Measurements from ENCODE around the gene CCND3. TPM values are rescaled to one million over a fixed set of nuclear protein-coding genes. Genes with fewer than 3 reads are reported as not detected.

Gene CCND3
- polyA plus RNA-seq, 2 of the 4 experiments (the other 2 are of a cell fraction) = 112 to 228 TPM

DNA sequence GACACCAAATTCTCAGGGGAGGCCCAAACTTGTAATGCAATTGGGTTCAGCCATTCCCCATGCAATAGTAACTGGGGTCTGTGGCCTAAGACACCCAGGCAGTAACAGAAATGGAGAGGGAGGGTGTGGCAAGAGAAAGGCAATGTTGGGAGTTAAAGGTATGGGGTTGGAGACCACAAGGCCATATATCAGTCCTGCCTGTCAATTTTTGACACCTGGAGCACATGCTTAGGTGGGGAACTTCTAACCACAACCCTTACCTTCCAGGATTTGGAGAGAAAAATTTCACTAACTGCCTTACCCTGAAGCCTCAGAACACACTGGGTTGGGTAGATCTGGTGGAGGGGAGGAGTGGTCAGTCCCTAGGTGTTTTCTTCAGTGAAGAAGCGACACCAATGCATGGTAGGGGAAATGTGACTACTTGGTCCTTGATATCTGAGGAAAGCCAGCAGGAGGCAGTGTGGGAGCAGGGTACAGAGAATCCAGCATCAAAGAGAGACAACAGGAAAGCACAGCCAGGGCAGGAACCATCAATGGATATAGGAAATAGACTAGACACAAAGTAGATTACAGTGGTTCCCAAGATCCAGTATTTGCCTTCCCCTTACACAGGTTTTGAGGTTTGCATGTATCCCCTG is 39.6 kb downstream of the CCND3 start:
- no peak overlapping the region for H3K27ac ChIP-seq
- POLR2A ChIA-PET = no interaction called here
- DNase-seq (ENCODE audit: low read depth in 1 of 2, low spot score in 1 of 2) (peak in 1 of 2 experiments; percentile 52), ATAC-seq (peak in 1 of 2 experiments; percentile 65; a peak in 3 of 6 replicates), FAIRE-seq (no peak)
- no peaks in the 10 kb centered on the region for H3K9me3 ChIP-seq
- H3K4me3 ChIP-seq = no peak overlapping the region
- TF ChIP-seq FOXS1 (CRISPR knock-in tag; IDR thresholded peaks at IDR 0.05) = no peak
- TF ChIP-seq, protein P1, sequence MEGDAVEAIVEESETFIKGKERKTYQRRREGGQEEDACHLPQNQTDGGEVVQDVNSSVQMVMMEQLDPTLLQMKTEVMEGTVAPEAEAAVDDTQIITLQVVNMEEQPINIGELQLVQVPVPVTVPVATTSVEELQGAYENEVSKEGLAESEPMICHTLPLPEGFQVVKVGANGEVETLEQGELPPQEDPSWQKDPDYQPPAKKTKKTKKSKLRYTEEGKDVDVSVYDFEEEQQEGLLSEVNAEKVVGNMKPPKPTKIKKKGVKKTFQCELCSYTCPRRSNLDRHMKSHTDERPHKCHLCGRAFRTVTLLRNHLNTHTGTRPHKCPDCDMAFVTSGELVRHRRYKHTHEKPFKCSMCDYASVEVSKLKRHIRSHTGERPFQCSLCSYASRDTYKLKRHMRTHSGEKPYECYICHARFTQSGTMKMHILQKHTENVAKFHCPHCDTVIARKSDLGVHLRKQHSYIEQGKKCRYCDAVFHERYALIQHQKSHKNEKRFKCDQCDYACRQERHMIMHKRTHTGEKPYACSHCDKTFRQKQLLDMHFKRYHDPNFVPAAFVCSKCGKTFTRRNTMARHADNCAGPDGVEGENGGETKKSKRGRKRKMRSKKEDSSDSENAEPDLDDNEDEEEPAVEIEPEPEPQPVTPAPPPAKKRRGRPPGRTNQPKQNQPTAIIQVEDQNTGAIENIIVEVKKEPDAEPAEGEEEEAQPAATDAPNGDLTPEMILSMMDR (IDR thresholded peaks at IDR 0.05) = peak; percentile 31
- peak; percentile 22; the same call in 1 of the 3 replicates for TF ChIP-seq SMC3 (IDR thresholded peaks at IDR 0.05)
- no peak for TF ChIP-seq KDM1A (IDR thresholded peaks at IDR 0.05; ENCODE audit: low read depth)
- peak in 1 of 2 experiments; percentile 55; a peak in 4 of 5 replicates for TF ChIP-seq RAD21 (conservative IDR thresholded peaks at IDR 0.05 in 1 of 2, IDR thresholded peaks at IDR 0.05 in 1 of 2)
- H3K4me1 ChIP-seq = no peaks in the 10 kb centered on the region
- H3K4me2 ChIP-seq = no peak overlapping the region
- WGBS (ENCODE audit: missing lambda C conversion rate) = 100% methylated on average over 1 of the region's 1 CpG
- CTCF ChIA-PET = interaction anchor here (0.9 to 1.5 kb wide), 3 partner anchors 19 to 142 kb away, joined by 3 to 5 read pairs (median 3); partner anchors contain the start of genes BYSL and MED20

DNA sequence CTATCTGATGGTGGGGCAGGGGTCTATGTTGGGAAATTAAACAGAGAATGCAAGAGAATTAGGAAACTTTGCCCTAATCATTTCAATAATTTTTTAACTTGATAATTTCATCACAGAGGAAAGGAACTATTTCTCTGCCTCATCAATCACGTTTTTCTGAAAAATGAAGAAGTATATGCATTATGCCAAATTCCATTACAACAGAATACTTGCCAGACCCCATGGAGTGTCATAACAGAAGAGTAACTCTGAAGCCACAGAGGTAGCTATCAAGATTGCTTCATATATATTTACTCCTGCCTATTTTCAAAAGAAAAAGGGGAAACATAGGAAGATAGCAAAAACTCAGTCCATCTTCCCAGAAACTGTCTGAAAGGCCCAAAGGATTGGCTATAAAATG is 40.7 kb downstream of the CCND3 start:
- FAIRE-seq (no peak), ATAC-seq (no peak)

DNA sequence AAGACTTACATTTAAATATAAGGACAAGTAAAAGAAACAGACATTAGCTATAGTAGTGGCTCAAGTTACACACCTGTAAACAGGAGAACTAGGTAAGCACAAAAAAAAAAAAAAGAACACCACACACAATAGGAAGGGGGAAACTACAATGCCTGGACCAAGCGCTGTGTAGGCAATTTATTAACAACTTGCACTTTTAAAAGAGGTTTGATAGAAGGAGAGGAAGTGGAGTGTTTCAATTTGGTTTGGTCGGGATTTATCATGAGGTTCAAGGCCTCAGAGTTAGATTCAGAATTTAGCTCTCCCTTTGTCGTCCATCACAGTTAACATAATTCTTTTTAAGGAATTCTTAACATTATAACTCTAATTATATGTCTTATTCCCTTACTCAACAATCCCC is 45.3 kb downstream of the CCND3 start:
- WGBS (ENCODE audit: missing lambda C conversion rate) = 82% methylated on average over 3 of the region's 3 CpGs
- TF ChIP-seq, protein P2, sequence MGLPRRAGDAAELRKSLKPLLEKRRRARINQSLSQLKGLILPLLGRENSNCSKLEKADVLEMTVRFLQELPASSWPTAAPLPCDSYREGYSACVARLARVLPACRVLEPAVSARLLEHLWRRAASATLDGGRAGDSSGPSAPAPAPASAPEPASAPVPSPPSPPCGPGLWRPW (IDR thresholded peaks at IDR 0.05) = no peak
- TF ChIP-seq, protein P3, sequence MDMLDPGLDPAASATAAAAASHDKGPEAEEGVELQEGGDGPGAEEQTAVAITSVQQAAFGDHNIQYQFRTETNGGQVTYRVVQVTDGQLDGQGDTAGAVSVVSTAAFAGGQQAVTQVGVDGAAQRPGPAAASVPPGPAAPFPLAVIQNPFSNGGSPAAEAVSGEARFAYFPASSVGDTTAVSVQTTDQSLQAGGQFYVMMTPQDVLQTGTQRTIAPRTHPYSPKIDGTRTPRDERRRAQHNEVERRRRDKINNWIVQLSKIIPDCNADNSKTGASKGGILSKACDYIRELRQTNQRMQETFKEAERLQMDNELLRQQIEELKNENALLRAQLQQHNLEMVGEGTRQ (IDR thresholded peaks at IDR 0.05) = no peak
- TF ChIP-seq CBX2 (IDR thresholded peaks at IDR 0.05; ENCODE audit: borderline replicate concordance, low read depth) = no peak
- H3K9me3 ChIP-seq = no peaks in the 10 kb centered on the region
- POLR2A ChIA-PET = interaction anchor here (0.6 to 2.3 kb wide), 4 partner anchors 20 to 242 kb away, joined by 3 to 12 read pairs (median 4); partner anchors contain the start of genes BYSL and MED20
- no peak for ATAC-seq
- H3K4me1 ChIP-seq = peaks cover 24% of the 10 kb centered on the region
- CTCF ChIA-PET = interaction anchor here (0.9 to 2.3 kb wide), 7 partner anchors 9 to 110 kb away, joined by 3 to 6 read pairs (median 4); partner anchors contain the start of genes BYSL and MED20
- FAIRE-seq = no peak
- no peak for DNase-seq (ENCODE audit: low read depth in 1 of 2, low spot score in 1 of 2)
- peak overlapping the region; percentile 95 for H3K4me2 ChIP-seq
- H3K27ac ChIP-seq = peak overlapping the region; percentile 70 to 91
- peak overlapping the region; percentile 78 for H3K4me3 ChIP-seq

More for the DNA sequence above, 40.7 kb downstream of the CCND3 start:
- ChIA-PET POLR2A (no interaction called here), CTCF (interaction anchor here (0.7 to 1.5 kb wide), 4 partner anchors 13 to 143 kb away, joined by 3 to 5 read pairs (median 3); partner anchors contain the start of genes BYSL and MED20)
- H3K9me3 ChIP-seq = no peaks in the 10 kb centered on the region
- DNase-seq (ENCODE audit: low read depth in 1 of 2, low spot score in 1 of 2) = no peak
- no peak overlapping the region for H3K27ac ChIP-seq
- TF ChIP-seq JUNB (IDR thresholded peaks at IDR 0.05) (no peak), RCOR1 (IDR thresholded peaks at IDR 0.05; ENCODE audit: low read depth, low read length) (no peak)
- H3K4me2 ChIP-seq = no peak overlapping the region
- WGBS (ENCODE audit: missing lambda C conversion rate) = 77% methylated on average over 1 of the region's 1 CpG
- peaks cover 6% of the 10 kb centered on the region for H3K4me1 ChIP-seq
- H3K4me3 ChIP-seq = no peak overlapping the region

DNA sequence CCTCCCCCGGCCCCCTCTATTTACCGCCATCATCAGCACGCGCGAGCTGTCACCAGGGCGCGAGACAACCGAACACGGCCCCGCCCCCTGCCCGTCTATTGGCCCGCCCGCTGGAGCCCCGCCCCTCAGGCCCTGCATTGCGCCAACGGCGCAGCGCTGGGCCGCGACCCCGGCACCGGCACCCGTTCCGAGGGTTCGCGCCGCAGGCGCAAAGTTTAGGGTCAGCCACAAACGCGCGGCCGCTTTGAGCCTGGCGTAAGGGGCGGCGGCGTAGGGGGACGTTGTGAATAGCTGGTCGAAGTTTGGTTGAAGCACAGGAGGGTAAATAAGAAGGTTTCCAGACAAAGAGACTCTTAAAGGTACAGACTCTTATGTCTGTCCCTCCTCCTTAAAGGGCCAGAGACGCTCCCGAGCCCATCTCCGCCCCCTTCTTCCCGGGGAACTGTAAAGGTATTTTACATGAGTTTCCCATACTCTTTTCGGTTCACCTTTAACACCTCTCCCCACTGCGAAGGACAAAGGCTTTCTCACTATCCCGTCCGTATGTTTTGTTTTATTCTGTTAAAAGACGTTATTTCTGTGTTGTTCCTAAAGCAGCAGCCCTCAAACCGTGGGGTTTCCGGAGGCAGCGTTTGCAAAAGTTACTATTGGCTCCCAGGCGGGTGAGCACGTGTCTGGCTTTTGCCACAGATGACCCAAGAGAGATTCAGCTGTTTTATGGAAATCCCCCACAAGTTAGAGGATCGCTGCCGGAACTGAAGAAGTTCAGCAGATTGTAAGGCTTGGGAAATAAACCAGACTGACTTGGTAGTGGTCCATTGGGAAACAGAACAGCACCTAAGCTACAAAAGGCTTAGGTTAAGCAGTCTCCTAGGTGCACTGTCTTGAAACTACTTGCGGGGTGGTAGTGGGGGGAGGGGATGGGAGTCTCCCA is 46.0 kb downstream of the CCND3 start, which contains the start of gene USP49:
Gene USP49, minus strand, starts transcription at position 76 of the 934 bp plus-strand sequence. CDS start 88,392 bp downstream, outside the sequence.
- FAIRE-seq (no peak), DNase-seq (ENCODE audit: low read depth in 1 of 2, low spot score in 1 of 2) (peak; percentile 67 to 78), ATAC-seq (peak; percentile 95 to 96)
- H3K4me2 ChIP-seq = peak within 1 kb of the TSS; percentile 95
- CTCF ChIA-PET = interaction anchor here (0.9 to 2.3 kb wide), 7 partner anchors 8 to 109 kb away, joined by 3 to 6 read pairs (median 4); partner anchors contain the start of genes BYSL and MED20
- peak within 1 kb of the TSS; percentile 70 to 91 for H3K27ac ChIP-seq
- no peak for TF ChIP-seq NR3C1 (IDR thresholded peaks at IDR 0.05)
- 0 out of 2 replicates have a peak, but pooled peaks have one; percentile 9 for TF ChIP-seq BHLHE40 (IDR thresholded peaks at IDR 0.05; ENCODE audit: low read depth, low read length)
- TF ChIP-seq, protein P3 (IDR thresholded peaks at IDR 0.05) = peak; percentile 63
- TF ChIP-seq JUN (IDR thresholded peaks at IDR 0.05) = no peak
- TF ChIP-seq, protein P4, sequence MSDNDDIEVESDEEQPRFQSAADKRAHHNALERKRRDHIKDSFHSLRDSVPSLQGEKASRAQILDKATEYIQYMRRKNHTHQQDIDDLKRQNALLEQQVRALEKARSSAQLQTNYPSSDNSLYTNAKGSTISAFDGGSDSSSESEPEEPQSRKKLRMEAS (IDR thresholded peaks at IDR 0.05) = peak; percentile 74
- peak; percentile 43; the same call in 1 of the 2 replicates for TF ChIP-seq PHF8 (IDR thresholded peaks at IDR 0.05; ENCODE audit: borderline replicate concordance, low read depth)
- TF ChIP-seq CEBPB (IDR thresholded peaks at IDR 0.05) = peak in 1 of 2 experiments; percentile 34; a peak in 1 of 4 replicates
- TF ChIP-seq MAFK (IDR thresholded peaks at IDR 0.05; ENCODE audit: partially characterized antibody) = no peak
- 2% methylated on average over 19 of the region's 55 CpGs for WGBS (ENCODE audit: missing lambda C conversion rate)
- H3K9me3 ChIP-seq = no peaks in the 10 kb centered on the region
- H3K4me3 ChIP-seq = peak within 1 kb of the TSS; percentile 78
- peaks cover 24% of the 10 kb centered on the region for H3K4me1 ChIP-seq
- POLR2A ChIA-PET = interaction anchor here (0.6 to 2.3 kb wide), 5 partner anchors 21 to 295 kb away, joined by 3 to 12 read pairs (median 4); partner anchors contain the start of genes BYSL and MED20

Measured in A549 (cell line).